ENCODE data around the gene MUSTN1.
A peak's percentile ranks its signal among the peaks of the same experiment; 100 is the strongest.

Gene MUSTN1

DNA sequence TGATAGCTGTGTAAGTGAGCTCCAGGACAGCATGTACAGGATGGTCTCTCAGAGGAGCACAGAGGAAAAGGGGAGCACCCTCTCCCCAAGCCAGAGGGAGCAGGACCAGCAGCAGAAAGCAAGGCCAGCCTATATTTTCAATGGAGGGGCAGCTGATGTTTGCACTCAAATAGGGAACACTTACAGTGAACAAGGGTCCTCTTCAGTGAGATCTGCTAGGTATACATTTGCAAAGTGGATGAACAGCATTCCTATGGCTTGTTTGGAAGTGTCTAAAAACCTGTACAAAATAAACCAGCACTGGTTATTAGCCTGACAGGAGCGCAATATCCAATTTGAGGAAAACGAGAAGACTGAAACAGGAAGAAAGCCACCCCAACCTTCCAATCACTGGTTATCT is 17.6 kb upstream of the MUSTN1 start:
- no peak for DNase-seq

DNA sequence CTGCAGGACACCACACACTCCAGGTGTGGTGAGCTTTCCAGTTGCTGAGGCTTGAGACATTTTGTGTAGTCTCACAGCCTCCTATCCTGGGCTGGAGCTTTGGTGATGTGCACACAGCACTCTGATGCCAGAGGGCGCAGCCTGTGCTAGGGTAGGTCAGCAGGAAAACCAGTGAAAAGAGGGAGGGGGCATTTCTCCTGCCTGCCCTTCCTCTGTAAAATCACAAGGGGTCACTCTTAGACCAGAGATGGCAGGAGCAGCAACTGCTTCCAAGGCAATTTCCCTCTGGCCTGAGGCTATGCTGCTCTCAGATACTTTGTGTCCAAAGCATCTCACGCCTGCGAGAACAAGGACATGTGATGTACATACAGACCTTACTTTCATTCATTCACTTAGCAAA is 16.5 kb upstream of the MUSTN1 start:
- DNase-seq: peak in 5 of 51 donors; percentile 10 to 28 (median 16)

DNA sequence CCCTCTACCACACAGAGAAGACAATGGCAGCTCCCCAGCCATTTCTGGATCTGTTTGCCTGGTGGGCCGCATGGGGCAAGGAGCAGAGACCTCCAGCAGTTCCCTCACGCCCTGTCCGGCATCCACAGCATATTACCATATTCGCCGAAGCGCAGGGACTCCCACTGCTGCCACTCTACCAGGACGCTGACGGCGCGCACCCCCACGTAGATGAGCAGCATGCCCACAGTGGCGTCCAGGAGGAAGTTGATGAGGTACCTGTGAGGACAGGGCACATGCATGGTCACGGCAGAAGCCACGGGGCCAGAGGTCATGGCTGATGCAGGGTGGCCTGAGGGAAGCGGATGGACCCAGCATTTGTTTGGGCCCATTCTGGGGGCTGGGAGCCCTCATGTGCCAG is 14.8 kb upstream of the MUSTN1 start:
- no peak for DNase-seq

DNA sequence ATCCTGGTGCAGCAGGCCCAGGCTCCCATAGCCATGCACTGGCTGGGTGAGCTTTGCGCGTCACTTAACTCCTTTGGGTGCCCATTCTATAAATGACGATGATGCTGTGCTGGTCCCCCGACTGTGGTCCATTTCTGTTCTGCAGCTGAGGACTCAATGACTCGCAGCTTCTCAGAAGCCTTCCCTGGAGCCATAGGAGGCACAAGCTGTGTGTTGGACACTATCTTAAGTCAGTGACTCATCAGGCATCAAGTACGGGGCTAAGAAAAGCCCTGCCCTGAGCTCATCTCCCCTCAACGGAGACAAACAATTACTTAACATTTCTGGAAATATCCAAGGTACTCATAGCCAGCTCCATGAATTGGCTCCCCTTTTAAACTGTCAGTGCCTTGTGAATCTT is 13.8 kb upstream of the MUSTN1 start:
- DNase-seq: peak in 1 of 51 donors; percentile 22

DNA sequence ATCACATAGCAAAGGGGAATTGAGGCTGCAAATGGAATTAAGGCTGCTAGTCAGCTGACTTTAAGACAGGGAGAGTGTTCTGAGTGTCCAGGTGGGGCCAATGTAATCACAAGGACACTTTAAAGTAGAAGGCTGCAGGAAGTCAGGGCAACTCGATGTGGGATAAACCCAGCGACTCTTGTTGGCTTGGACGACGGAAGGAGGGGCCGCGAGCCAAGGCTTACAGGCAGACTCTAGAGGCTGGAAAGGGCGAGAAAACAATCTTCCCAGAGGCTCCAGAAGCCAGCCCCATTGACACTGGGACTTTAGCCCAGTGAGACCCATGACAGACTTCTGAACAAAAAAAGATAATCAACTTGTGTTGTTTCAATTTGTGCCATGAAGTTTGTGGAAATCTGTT is 12.9 kb upstream of the MUSTN1 start:
- DNase-seq: no peak

DNA sequence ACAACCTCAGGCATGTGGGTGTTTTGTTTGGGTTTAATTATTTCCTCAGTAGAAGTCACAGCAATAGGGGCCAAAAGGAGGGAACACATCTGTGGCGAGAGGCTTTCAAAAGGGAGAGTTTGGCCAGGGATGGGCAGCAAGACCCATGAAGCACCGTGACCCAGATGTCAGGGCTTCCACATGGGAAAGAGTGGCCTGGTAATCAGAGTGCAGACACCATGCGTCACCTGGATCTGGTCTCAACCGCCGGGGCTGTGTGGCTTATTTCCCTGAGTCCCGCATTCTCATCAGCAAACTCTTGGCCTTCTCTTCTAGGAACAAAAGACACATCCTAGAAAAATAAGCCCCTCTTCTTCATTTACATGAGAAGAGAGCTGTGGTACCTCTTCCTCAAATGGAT is 12.4 kb upstream of the MUSTN1 start:
- no peak for DNase-seq

DNA sequence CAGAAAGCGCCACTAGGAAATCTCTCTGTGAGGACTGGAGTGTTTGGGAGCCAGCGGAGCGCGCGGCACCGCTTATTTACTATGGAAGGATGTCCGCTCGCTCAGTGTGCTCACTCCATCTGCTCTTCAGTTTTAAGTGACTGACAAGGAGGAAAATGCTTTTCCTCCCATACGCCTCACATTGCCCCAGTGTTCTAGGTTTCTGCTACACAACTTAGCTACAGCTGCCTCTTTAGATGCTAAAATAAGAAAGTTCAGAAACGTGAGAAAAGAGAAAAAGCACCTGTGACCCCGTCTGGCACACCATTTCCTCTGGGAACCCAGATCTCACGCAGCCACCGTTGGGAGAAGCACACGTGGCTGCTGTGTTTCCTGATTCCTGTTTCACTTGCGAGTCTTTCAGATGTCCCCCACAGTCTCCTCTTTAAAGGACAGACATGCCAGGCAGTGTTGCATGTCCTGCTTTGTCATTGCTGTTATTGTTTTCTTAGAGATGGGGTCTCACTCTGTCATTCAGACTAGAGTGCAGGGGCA is 11.7 kb upstream of the MUSTN1 start:
- peak in 1 of 51 donors; percentile 14 for DNase-seq

DNA sequence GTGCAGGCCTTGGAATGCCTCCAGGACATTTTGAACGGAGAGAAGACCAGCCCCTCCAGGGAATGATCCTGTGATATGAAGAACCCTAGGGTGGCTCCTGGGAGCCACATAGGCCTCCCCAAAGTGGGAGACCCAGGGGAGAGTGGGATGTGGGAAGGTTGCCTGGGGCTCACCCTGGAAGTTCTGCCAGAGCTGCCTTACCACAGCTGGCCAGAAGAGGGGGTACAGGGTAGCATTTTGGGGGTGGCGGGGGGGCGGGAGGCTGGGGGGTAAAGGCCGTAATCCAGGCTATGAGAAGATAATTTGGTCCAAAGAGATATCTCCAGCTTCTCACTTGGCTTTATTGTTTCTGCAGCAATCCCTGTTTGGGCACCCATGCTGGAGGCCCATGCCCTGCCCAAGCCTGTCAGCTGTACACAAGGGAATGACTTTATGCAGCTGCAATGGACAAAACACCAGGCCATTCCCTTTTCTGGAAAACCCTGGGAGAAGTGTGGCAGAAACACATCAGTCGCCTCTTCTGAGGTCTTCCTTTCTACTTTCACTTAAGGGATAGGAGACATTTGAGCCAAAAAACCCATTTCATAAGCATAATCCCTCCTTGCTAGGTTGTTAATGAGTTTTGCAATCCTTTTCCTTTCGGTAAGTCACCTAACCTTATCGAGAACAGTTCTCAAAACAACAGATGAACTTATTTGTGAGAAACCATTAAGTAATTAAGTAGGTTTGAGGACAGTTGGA is 11.0 kb upstream of the MUSTN1 start:
- peak in 7 of 51 donors; percentile 4 to 26 (median 17) for DNase-seq

DNA sequence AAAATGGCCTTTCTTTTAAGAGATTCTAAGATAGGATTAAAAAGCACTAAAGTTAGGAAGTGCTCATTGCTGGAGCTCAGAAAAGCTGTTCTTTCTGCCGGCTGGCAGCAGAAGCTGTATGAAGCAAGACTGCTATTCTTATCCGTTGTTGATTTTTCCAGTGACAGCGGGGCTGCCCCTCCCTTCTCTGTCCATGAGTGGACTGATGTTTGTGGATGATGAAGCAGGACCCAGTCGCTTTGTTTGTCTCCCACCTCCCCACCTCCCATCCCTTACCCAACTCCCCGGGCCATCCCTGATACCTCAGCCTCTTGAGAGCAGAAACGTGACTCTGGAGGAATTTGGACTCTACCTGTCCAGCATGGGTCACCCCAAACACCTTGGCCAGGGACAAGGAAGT is 10.3 kb upstream of the MUSTN1 start:
- DNase-seq: peak in 17 of 51 donors; percentile 6 to 53 (median 21)

DNA sequence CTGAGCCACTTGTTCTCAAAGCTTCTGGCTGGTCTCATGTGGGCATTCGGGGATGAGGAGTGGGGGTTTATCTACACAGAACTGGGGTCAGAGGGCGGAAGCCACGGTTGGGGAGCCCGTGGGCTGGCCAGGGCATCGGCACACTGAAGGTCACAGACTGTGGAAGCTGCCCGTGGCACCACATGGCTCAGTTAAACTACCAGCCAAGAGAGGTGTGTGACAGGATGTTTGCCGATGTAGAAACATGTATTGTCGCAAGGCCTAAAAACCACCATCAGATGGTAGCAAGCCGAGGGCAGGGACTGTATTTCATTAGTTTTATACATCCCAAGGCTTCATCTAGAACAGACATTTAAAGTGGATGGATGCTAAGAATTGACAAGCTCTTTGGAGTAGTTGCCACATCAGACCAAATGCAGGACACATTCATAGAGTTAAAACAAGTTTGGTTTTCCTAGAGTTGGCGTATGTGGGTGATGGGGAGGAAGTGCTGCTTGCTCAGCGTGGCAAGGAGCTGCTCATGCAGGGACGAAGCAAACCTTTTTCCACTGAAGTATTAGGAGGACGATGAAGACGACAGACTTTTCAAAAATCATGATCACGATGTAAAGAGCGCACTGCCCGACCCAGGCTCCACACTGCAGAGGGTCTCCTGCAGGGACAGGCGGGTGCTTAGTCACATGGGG is 9.6 kb upstream of the MUSTN1 start:
- DNase-seq: no peak

DNA sequence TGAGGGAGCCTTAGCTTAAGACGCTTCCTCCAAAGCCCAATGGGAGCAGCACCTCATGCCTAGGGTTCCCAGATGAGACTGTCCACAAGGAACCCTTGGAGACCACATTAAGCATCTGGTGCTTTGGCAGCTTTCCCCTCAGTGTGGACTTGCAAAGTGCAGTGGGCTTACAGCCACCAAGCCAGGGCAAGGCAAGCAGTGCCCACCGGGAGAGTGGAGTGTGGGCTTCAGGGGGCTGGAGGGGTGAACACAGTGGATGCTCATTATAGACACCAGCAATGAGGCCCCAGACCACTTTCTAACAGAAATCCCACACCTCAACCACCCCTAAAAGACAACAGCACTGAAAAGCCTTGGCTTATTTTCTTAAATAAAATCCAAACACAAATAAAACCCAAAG is 9.1 kb upstream of the MUSTN1 start:
- no peak for DNase-seq

DNA sequence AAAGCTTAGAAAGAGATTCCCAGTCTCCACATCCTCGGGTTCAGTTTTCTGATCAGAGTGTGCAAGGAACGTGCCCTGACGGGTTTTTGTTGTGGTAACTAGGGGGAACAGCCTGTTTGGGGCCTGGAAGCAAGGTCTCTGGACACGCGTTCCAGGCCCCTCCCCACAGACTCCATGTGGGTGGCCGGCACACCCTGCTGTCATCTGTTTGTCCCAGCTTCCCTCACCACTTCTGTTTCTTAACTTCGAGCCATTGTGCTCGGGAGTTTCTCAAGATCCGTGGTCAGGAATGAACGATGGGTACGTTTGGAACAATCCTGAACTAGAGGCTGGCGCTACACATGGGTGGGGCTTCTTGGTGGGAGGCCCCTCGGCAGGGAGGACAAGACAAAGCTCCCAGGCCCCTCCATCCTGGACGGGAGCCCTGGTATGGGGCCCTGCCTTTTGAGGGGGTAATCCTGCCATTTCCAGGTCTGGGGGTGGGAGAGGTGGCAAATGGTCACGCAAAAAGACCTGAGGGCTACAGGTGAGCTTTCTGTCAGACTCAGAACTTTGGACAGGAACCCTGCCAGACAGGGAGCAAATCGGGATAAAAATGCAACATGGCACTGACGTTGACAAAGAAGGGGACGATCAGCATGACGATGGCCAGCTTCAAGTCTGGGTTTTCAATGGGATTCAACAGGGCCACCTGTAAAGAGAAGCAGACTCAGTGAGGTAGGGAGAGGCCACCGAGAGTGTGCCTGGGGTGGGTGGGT is 8.5 kb upstream of the MUSTN1 start:
- no peak for DNase-seq

DNA sequence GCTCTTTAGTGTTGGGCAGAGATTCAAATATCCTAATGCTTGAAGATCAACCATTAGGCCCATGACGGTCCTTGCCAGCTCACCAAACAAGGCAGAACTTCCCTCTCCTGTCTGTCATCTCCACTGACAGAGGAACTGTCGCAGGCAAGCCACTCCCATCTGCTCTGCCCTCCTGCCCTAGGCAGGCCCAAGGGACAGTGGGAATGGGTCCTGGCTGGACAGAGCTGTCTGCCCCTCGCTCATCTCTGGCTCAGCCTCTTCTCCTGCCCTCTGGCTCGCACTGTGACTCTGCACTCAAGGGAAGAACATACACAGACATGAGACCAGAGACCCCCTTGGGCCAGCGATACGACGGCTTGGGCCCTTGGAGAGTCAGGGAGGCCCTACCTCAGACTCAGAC is 7.6 kb upstream of the MUSTN1 start:
- DNase-seq: no peak

DNA sequence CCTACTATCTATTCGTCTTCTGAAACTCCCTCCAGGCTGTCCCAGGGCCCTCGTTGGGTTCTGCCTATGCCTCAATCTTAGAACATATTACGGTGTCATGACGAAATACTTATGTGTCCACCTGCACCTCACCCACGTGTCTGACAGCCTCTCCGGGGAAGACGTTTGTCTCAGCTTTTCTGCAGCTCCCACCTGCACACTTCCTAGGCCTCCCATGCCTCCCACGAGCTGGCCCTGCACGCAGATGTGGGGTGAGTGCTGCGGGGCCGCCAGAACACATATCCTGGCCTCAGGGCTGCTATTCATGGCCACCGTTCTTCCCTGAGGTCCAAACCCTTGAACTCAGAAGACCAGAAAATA is 7.1 kb upstream of the MUSTN1 start:
- peak in 1 of 51 donors; percentile 35 for DNase-seq

DNA sequence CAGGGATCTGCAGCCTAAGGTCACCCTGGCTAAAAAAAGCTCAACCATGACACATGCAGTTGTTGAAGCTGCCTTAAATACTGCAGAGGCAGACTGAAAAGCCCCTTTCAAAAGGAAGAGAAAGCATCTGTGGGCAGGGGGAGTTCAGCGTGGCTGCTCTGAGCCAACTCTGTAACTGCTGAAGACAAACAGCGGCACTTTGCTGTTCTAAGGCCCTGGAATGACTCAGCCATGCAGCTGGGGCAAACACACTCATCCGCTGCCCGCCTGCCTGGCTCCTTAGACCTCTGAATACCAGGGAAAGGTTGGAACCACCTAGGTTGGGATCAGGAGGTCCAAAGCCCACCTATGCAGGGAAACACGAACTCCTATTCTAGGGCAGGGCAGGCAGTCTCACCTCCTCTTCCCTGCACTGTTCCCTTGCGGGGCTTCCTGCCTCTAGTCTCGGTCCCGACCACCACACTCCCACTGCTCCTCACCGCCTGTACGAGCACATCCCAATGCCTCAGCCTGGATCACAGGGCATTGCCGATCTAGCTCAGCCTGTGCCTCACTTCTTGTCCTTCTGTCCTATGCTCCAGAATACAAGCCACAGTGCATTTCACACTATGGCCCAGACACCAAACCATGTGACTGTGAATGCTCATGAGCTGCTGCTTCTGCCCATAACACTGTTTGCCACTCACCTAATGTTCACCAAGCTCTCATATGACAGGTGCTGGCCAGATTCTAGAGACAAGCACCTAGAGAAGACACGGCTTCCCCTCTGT is 6.6 kb upstream of the MUSTN1 start:
- DNase-seq: peak in 2 of 51 donors; percentile 6 to 24

DNA sequence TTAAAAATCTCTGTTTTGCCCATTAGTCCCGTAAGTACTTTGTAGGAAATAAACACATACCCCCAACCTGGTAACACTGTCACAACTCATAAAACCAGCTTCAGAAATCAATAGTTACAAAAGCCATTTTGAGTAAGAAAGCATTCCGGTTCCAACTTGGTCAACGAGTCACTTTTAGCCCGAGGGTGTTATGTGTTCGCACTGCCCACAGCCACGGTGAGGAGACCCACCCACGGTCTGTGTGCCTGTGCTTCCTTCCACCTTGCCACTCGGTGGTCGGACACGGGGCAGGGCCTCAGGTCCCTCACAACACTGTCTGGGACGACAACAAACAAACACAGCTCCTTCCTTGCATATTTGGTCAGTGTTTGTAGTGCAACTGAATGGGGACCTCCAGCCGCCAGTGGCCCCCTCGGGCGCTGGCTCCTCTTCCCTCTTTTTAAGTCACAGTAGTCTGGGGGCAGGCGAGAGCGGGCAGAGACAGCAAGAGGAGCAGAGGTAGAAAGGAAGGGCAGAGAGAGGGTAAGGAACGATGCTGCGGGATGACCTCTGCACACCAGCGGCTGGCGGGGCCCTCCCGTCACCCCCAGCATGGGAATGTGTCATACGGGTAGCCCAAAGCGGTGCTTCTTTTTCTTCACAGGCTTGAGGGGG is 5.2 kb upstream of the MUSTN1 start:
- DNase-seq: no peak

DNA sequence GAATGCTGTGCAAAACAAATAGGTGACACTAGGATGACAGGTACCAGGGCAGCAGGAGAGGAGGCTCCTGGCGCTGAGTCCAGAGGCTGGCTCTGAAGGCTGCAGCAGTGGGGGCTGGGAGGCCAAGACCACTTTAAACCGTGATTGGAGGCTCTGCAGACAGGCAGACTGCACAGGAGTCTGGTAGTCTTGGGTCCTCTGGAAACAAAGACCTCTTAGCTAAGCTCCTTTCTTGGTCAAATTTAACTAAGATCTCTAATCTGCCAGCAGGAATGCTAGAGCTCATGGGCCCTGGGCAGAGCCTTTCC is 4.4 kb upstream of the MUSTN1 start:
- DNase-seq: no peak

DNA sequence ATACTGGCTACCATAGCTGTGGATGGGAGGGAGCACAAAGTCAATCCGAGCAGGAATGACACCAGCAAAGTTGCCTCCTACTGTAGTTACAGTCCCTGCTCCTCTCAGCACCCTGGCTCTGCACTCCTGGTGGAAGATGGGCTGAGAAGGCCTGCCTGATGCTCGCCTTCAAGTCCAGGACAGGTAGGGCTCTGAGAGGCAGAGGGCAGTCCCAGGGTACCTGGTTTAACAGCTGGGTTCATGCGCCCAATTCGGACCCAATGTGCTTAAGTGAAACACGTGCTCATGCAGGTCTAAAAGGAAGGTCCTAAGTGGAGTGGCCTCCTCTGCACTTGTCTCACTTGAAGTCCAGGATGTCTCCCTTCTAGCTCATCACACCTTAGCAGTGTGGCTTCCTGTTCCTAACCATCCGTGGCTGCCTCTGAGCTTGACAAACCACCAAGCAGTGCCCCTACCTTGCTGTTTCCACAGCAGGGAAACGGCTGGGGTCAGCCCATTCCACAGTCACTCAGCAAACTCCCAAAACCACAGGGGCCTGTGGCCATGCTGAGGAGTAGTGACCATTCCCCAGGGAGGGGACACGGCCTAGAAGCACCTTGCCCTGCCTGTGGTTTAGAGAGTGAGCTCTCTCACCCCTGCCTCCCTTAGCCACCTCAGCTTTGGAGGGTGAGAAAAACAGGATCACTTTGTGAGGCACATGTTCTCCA is 3.9 kb upstream of the MUSTN1 start:
- DNase-seq: no peak

DNA sequence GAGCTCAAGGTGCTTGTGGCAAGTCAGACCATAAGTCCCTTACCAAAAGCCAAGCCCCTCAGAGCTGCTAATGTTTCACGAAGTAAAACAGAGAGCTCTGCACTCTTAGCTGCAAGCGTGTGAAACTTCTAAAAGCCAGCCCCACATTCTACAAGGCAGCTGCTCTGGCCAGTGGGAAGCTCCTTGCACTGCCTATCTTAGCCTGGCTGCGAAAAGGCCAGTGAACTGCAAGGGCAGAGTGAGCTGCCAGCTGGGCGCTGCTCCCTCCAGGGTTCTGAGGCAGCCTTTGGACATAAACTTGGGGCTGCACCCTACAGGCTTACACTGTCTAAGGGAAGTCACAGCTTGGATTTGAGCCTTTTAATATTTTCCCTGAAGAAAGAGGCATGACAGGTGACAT is 2.2 kb upstream of the MUSTN1 start:
- DNase-seq: no peak

DNA sequence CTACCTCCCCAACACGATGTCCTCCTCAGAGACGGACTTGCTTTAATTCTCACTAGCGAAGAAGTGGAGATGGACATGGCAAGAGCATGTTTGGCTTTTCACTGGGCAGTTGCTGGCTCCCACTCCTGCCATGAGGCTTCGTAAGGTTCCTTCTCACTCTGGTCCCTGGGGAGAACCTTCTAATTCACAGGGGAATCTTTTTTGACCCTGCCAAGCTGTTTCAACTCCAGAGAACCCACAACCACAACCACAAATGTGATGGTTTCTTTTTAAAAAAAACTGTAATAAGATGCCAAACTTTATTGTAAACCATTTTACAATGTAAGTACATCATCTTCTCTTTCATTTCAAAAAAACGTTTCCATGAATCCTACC is 1.6 kb upstream of the MUSTN1 start:
- no peak for DNase-seq

Measured in hypothalamus (tissue), 51 donors.